GM18505 (cell line): ENCODE results near the gene ANGPTL4.
"Not testable (repeated sequence)": the region's sequence is repeated elsewhere in the genome, so short reads cannot be mapped to it uniquely, and the experiment has no call there.

Experiments
- ATAC-seq: cut with Tn5 transposase; IDR thresholded peaks from one replicate; pipeline ENCODE4 v1.9.1; 2021; ENCODE audit not compliant: unreplicated experiment
- POLR2A ChIP-seq: IDR thresholded peaks from 4 replicates; pipeline ENCODE4 v1.6.1; 2011; ENCODE audit warnings: borderline replicate concordance; ENCODE audit not compliant: insufficient read depth, insufficient read length; ENCODE audit errors: extremely low read depth

The ANGPTL4 gene

DNA sequence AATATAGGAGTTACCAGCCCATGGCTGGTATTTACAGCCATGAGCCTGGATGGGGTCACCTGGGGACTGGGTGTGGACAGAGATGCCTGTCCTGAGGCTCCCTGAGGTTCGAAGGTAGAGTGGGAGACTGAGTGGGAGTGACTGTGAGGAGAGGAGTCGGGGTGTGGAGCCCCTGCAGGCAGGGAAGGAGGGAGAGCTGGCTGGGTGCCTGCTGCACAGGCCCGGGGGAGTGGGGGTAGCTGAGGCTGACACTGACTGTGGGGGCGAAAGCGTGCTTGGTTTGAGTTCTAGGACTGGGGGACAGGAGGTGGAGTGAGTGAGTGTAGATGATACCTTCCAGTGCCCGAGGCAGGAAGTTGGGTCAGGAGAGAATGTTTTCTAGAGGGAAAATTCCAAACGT is 33.3 kb downstream of the ANGPTL4 start:
- TF ChIP-seq POLR2A = no peak
- ATAC-seq = no peak

GRCh38 chr19:8397746-8398310 is 33.9 kb downstream of the ANGPTL4 start:
- ATAC-seq = no peak
- TF ChIP-seq POLR2A = no peak

DNA sequence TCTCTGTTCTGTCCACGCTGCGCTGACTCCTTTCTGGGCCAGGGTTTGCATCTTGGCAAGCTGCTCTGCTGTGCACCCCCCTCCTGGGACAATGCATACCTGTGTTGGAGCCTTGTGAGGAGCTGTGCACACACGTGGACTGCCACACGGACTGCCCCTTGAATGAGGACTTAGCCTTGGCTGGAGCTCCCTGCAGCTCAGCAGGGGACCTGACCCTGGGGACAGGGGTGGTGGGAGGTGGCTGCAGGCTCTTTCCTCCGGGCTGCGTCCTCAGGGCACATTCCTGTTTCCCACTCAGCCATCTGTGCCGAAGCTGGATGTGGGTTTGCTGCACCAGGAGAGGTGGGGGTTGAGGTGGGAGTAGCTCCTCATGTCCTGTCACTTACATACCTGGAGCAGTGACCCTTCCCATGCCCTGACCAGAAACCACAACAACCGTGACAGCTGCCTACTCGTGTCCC is 34.4 kb downstream of the ANGPTL4 start:
- TF ChIP-seq POLR2A = no peak
- no peak for ATAC-seq

DNA sequence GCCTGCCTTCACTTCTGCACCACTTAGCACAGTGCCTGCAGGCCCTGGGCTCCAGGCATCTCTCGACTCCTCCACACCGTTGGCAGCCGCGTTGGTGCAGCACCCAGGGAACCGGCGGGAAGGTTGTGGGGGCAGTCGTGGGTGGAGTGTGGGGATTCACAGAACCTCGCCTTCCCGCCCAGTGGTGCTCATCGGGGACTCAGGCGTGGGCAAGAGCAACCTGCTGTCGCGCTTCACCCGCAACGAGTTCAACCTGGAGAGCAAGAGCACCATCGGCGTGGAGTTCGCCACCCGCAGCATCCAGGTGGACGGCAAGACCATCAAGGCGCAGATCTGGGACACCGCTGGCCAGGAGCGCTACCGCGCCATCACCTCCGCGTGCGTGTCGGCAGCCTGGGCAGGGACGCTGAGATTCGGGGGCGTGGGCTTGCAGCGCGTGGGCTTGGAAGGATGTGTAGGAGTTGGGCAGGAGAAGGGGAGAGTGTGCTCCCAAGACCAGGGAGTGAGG is 35.8 kb downstream of the ANGPTL4 start:
- TF ChIP-seq POLR2A = no peak
- no peak for ATAC-seq

GRCh38 chr19:8401981-8402411 is 38.0 kb downstream of the ANGPTL4 start:
- TF ChIP-seq POLR2A = no peak

DNA sequence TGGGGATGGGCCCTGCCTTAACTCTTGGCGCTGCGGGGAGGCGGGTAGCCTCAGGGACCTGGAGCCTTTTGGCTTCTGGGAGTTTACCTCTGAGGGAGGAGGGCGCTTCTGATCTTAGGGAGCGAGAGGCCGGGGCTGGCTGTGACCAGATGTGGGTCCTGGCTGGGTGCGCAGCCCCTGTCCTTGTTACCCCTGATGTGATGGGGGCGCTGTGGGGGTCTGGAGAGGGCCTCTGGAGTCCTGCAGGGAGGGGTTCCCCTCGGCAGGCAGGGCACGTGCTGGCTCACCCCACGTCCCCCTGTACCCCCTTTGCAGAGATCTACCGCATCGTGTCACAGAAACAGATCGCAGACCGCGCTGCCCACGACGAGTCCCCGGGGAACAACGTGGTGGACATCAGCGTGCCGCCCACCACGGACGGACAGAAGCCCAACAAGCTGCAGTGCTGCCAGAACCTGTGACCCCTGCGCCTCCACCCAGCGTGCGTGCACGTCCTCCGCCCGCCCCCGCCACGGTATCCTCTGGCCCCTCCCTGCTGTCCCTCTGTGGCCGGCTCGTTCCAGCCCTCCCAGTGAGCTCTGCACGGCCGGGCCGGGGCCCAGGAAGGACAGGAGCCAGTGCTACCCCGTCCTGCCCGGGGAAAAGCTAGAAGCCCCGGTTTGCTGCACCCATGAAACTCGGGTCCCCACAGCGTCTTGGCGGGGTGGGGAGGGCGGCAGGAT is 39.3 kb downstream of the ANGPTL4 start:
- TF ChIP-seq POLR2A = no peak

More at GRCh38 chr19:8401981-8402411, 38.0 kb downstream of the ANGPTL4 start:
- no peak for ATAC-seq

DNA sequence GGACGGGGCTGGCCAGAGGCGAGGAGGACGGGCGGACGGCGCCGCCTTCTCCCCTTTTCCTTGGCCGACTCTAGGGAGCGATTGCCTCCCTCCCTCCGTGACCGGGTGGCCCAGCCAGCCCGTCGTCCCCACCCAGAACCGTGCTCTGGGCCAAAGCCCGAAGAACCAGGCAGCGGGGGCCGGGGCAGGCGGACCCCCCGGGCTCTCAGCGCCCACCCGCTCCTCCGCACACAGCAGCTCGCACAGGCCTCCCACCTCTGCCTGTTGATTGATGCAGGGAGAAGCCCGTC is 39.8 kb downstream of the ANGPTL4 start:
- no peak for ATAC-seq
- no peak for TF ChIP-seq POLR2A

More for the DNA sequence above, 39.3 kb downstream of the ANGPTL4 start:
- no peak for ATAC-seq

- TF ChIP-seq POLR2A = no peak
- no peak for ATAC-seq
Observed at GRCh38 chr19:8404391-8405151, 40.6 kb downstream of the ANGPTL4 start.

DNA sequence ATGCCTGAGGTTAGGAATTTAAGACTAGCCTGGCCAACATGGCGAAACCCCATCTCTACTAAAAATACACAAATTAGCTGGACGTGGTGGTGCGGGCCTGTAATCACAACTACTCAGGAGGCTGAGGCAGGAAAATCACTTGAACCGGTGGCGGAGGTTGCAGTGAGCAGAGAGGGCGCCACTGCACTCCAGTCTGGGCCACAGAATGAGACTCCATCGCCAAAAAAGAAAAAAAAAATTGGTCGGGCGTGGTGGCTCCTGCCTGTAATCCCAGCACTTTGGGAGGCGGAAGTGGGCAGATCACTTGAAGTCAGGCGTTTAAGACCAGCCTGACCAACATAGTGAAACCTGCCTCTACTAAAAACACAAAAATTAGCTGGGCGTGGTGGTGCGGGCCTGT is 46.8 kb downstream of the ANGPTL4 start:
- not testable (repeated sequence) for ATAC-seq

DNA sequence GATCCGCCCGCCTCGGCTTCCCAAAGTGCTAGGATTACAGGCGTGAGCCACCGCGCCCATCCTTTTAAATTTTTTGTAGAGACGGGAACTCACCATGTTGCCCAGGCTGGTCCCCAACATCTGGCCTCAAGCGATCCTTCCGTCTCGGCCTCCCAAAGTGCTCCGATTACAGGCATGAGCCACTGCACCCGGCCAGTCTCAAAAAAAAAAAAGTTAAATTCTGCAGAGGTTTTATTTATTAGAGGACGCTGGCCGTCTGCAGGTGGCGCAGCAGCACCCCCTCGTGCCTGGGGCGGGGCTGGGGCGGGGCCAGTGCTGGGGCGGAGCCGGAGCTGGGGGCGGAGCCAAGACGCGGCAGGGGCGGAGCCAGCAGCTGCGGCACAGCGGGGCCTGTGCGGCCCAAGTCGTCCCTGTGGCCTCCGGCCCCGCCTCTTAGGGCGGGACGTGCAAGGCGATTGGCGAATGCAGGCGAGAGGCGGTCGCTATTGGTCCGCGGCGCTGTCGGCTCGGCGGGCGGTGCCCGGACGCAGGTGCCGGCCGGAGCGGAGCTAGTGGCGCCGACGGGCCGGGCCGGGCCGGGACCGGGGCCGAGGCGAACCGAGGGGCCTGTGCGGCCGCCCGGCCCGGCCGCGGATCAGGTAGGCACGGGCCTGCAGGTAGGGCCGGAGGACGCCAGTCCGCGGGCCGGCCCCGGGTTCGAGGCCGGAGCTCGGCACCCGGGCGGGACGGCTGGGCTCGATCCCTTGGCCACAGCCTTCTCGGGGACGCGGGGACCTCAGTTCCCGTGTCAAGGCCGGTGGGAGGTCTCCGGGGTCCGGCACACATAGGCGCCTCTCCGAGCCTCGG is 49.1 kb downstream of the ANGPTL4 start, which contains the start of gene MARCHF2:
MARCHF2 (plus strand) TSS at position 523 of the 846 bp plus-strand sequence. CDS start 8,536 bp downstream, outside the sequence.
- peak; percentile 60 for TF ChIP-seq POLR2A
- peak; percentile 99 for ATAC-seq

DNA sequence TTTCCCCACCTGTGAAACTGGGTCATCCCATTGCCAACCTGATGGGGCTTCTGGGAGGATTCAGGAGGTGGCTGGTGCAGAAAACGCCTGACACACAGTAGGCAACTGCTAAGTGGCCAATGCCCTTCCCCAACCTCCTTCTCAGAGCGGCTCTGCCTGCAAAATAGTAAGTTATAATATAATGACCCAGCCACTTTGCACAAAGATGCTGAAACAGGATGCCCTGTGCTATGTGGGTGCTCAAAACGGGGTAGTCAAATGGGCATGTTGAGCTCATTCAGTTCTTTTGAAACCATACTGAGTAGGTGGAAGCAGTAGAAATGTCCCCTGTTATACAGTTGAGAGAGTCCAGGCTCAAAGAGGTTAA is 49.7 kb downstream of the ANGPTL4 start:
- no peak for TF ChIP-seq POLR2A
- no peak for ATAC-seq

DNA sequence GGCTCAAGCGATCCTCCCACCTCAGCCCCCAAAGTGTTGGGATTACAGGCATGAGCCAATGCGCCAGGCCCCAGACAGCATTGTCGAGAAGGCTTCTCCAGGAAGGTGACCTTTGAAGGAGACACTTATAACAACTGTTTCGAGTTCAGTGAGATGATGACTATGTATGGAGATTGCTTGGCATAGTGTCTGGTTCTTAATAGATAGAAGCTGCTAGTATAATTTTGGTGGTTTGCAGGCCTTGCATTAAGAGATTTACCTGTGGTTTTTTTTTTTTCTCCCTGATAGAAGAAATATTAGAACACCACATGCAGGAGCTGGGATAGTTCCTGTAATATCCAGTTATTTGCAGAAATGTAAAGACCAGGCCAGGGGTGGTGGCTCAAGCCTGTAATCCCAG is 52.8 kb downstream of the ANGPTL4 start:
- no peak for ATAC-seq
- no peak for TF ChIP-seq POLR2A
